ENCODE results near the gene PAPPA.

Gene PAPPA

GRCh38 chr9:116271991-116272390, 118.4 kb downstream of the PAPPA start:
- DNase-seq (ENCODE audit: insufficient read length, low spot score) (no peak), FAIRE-seq (no peak)

GRCh38 chr9:116274293-116274692, 120.7 kb downstream of the PAPPA start:
- DNase-seq (ENCODE audit: insufficient read length, low spot score) (no peak), FAIRE-seq (no peak)

- no peak for DNase-seq (ENCODE audit: insufficient read length, low spot score)
- no peak for FAIRE-seq
These were observed 122.0 kb downstream of the PAPPA start for GRCh38 chr9:116275418-116276195.

GRCh38 chr9:116276196-116276493, 122.6 kb downstream of the PAPPA start:
- no peak for DNase-seq (ENCODE audit: insufficient read length, low spot score)
- FAIRE-seq, result no peak

GRCh38 chr9:116276651-116277121, 123.1 kb downstream of the PAPPA start:
- FAIRE-seq (no peak), DNase-seq (ENCODE audit: insufficient read length, low spot score) (no peak)

GRCh38 chr9:116278326-116278725, 124.7 kb downstream of the PAPPA start:
- DNase-seq (ENCODE audit: insufficient read length, low spot score) (no peak), FAIRE-seq (no peak)

GRCh38 chr9:116279230-116279629, 125.6 kb downstream of the PAPPA start:
- no peak for DNase-seq (ENCODE audit: insufficient read length, low spot score)
- FAIRE-seq, result no peak

GRCh38 chr9:116280529-116280928, 126.9 kb downstream of the PAPPA start:
- FAIRE-seq, result no peak
- no peak for DNase-seq (ENCODE audit: insufficient read length, low spot score)

- FAIRE-seq (no peak), DNase-seq (ENCODE audit: insufficient read length, low spot score) (no peak)
These were observed 129.0 kb downstream of the PAPPA start for GRCh38 chr9:116282597-116282996.

- FAIRE-seq (no peak), DNase-seq (ENCODE audit: insufficient read length, low spot score) (no peak)
These were observed 130.9 kb downstream of the PAPPA start for GRCh38 chr9:116284518-116284917.

GRCh38 chr9:116285320-116285719, 131.7 kb downstream of the PAPPA start:
- DNase-seq (ENCODE audit: insufficient read length, low spot score) (no peak), FAIRE-seq (no peak)

- DNase-seq (ENCODE audit: insufficient read length, low spot score) (no peak), FAIRE-seq (no peak)
These were observed 132.7 kb downstream of the PAPPA start for GRCh38 chr9:116286297-116286696.

- DNase-seq (ENCODE audit: insufficient read length, low spot score) (no peak), FAIRE-seq (no peak)
These were observed 134.1 kb downstream of the PAPPA start for GRCh38 chr9:116287721-116288120.

GRCh38 chr9:116288658-116289057, 135.1 kb downstream of the PAPPA start:
- FAIRE-seq (no peak), DNase-seq (ENCODE audit: insufficient read length, low spot score) (peak; percentile 21)

- no peak for FAIRE-seq
- no peak for DNase-seq (ENCODE audit: insufficient read length, low spot score)
These were observed 143.8 kb downstream of the PAPPA start for GRCh38 chr9:116297346-116297745.

GRCh38 chr9:116298249-116298648, 144.7 kb downstream of the PAPPA start:
- FAIRE-seq (no peak), DNase-seq (ENCODE audit: insufficient read length, low spot score) (no peak)

GRCh38 chr9:116298878-116299391, 145.3 kb downstream of the PAPPA start:
- DNase-seq (ENCODE audit: insufficient read length, low spot score), result no peak
- FAIRE-seq, result no peak

- FAIRE-seq (no peak), DNase-seq (ENCODE audit: insufficient read length, low spot score) (no peak)
These were observed 146.8 kb downstream of the PAPPA start for GRCh38 chr9:116300360-116300870.

- DNase-seq (ENCODE audit: insufficient read length, low spot score) (no peak), FAIRE-seq (no peak)
These were observed 149.7 kb downstream of the PAPPA start for GRCh38 chr9:116303270-116303669.

- FAIRE-seq (no peak), DNase-seq (ENCODE audit: insufficient read length, low spot score) (no peak)
These were observed 150.4 kb downstream of the PAPPA start for GRCh38 chr9:116303886-116304538.

- DNase-seq (ENCODE audit: insufficient read length, low spot score) (no peak), FAIRE-seq (no peak)
These were observed 151.2 kb downstream of the PAPPA start for GRCh38 chr9:116304761-116305160.

GRCh38 chr9:116308076-116308475, 154.5 kb downstream of the PAPPA start:
- DNase-seq (ENCODE audit: insufficient read length, low spot score) (no peak), FAIRE-seq (no peak)

Data from HTR-8/SVneo (cell line).